SK-N-SH (cell line): Measurements from ENCODE around the gene PPFIBP2.

ENCODE experiments used
- CHD2 ChIP-seq: fragments of 150-350 bp; IDR thresholded peaks from 2 replicates; pipeline ENCODE4 v1.6.1; 2018; ENCODE audit warnings: low read length; ENCODE audit not compliant: partially characterized antibody
- MXI1 ChIP-seq: IDR thresholded peaks from 2 replicates; pipeline ENCODE4 v1.6.1; 2012; ENCODE audit warnings: mild to moderate bottlenecking, low read depth, low read length, improper control_type of control experiment
- TF ChIP-seq, protein P1 (sequence below): fragments of 200-600 bp; sonication (generic); IDR thresholded peaks from 2 replicates; pipeline ENCODE4 v1.6.1; 2017; ENCODE audit warnings: antibody characterized with exemption, mild to moderate bottlenecking, moderate library complexity
- TF ChIP-seq, protein P2 (sequence below): IDR thresholded peaks from 2 replicates; pipeline ENCODE4 v1.6.1; 2012; ENCODE audit warnings: mild to moderate bottlenecking, low read depth, low read length, moderate library complexity

DNA sequence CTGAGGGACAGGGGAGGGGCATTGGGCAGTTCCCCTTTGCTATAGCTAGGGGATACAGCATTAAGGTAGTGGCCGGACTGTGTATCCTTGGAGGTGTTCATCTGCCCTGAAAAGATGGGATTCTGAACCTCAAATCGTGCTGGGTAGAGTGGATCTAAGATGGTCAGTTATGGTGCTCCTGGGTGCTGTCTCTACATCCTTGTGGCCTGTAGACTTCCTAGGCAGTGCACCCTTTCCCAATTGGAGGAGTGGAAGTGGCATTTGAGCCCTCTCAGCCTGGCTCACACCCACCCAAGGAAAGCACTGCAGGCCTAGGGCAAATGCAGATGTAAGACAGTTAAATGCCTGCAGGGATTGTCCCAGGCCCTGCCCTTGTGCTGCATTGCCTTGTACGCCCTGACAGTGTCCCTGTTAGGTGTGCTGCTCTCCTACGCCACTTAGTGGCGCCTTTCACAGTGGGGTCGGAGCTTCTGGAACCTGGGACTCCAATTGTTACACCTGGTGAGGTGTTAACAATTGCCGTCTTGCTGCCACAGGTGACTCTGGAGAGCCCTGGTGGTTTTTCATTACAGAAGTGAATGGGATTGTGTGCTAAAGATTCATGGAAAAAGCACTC is 35.0 kb downstream of the PPFIBP2 start:
- TF ChIP-seq, protein P1, sequence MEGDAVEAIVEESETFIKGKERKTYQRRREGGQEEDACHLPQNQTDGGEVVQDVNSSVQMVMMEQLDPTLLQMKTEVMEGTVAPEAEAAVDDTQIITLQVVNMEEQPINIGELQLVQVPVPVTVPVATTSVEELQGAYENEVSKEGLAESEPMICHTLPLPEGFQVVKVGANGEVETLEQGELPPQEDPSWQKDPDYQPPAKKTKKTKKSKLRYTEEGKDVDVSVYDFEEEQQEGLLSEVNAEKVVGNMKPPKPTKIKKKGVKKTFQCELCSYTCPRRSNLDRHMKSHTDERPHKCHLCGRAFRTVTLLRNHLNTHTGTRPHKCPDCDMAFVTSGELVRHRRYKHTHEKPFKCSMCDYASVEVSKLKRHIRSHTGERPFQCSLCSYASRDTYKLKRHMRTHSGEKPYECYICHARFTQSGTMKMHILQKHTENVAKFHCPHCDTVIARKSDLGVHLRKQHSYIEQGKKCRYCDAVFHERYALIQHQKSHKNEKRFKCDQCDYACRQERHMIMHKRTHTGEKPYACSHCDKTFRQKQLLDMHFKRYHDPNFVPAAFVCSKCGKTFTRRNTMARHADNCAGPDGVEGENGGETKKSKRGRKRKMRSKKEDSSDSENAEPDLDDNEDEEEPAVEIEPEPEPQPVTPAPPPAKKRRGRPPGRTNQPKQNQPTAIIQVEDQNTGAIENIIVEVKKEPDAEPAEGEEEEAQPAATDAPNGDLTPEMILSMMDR: peak; percentile 14; the same call in 1 of the 2 replicates
- TF ChIP-seq, protein P2, sequence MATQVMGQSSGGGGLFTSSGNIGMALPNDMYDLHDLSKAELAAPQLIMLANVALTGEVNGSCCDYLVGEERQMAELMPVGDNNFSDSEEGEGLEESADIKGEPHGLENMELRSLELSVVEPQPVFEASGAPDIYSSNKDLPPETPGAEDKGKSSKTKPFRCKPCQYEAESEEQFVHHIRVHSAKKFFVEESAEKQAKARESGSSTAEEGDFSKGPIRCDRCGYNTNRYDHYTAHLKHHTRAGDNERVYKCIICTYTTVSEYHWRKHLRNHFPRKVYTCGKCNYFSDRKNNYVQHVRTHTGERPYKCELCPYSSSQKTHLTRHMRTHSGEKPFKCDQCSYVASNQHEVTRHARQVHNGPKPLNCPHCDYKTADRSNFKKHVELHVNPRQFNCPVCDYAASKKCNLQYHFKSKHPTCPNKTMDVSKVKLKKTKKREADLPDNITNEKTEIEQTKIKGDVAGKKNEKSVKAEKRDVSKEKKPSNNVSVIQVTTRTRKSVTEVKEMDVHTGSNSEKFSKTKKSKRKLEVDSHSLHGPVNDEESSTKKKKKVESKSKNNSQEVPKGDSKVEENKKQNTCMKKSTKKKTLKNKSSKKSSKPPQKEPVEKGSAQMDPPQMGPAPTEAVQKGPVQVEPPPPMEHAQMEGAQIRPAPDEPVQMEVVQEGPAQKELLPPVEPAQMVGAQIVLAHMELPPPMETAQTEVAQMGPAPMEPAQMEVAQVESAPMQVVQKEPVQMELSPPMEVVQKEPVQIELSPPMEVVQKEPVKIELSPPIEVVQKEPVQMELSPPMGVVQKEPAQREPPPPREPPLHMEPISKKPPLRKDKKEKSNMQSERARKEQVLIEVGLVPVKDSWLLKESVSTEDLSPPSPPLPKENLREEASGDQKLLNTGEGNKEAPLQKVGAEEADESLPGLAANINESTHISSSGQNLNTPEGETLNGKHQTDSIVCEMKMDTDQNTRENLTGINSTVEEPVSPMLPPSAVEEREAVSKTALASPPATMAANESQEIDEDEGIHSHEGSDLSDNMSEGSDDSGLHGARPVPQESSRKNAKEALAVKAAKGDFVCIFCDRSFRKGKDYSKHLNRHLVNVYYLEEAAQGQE: no peak
- TF ChIP-seq CHD2 (no peak), MXI1 (no peak)
